Stimulated activated effector memory CD8-positive, alpha-beta T cell treated with anti-CD3 and anti-CD28 coated beads, Interleukin-12 subunit alpha, Interleukin-12 subunit beta, amount 100 ng/mL, for 72 hours (primary cell): ENCODE measurements around the gene CTRB2.
"Not testable (repeated sequence)": the region's sequence is repeated elsewhere in the genome, so short reads cannot be mapped to it uniquely, and the experiment has no call there.

Experiments used
- ATAC-seq: fragments of 150-1000 bp; cut with Tn5 transposase; 2 replicates; pipeline ENCODE4 v1.10.0; 2021
- DNase-seq, 2 donors: peaks; one replicate each; pipeline ENCODE4 v3.0.0; 2021 to 2022; ENCODE audit warnings: low spot score in 2 of 2
- H3K27ac Mint-ChIP-seq: one replicate; pipeline ENCODE4 v1.8.0; 2022; ENCODE audit warnings: mild to moderate bottlenecking, mixed read lengths
- H3K36me3 Mint-ChIP-seq: one replicate; pipeline ENCODE4 v1.8.0; 2022; ENCODE audit warnings: mild to moderate bottlenecking, mixed read lengths
- H3K4me1 Mint-ChIP-seq: one replicate; pipeline ENCODE4 v1.8.0; 2022; ENCODE audit warnings: mixed read lengths
- H3K4me3 Mint-ChIP-seq: one replicate; pipeline ENCODE4 v1.8.0; 2022; ENCODE audit warnings: mild to moderate bottlenecking, mixed read lengths
- H3K9me3 Mint-ChIP-seq: one replicate; pipeline ENCODE4 v1.8.0; 2022; ENCODE audit warnings: mixed read lengths

Gene CTRB2

GRCh38 chr16:75246504-75247205 is 39.7 kb upstream of the CTRB2 start:
- H3K36me3 Mint-ChIP-seq: no peaks in the 10 kb centered on the region
- peaks cover 29% of the 10 kb centered on the region for H3K4me1 Mint-ChIP-seq
- ATAC-seq: no peak
- no peak overlapping the region for H3K27ac Mint-ChIP-seq
- DNase-seq: no peak
- no peaks in the 10 kb centered on the region for H3K9me3 Mint-ChIP-seq
- H3K4me3 Mint-ChIP-seq: no peak overlapping the region

DNA sequence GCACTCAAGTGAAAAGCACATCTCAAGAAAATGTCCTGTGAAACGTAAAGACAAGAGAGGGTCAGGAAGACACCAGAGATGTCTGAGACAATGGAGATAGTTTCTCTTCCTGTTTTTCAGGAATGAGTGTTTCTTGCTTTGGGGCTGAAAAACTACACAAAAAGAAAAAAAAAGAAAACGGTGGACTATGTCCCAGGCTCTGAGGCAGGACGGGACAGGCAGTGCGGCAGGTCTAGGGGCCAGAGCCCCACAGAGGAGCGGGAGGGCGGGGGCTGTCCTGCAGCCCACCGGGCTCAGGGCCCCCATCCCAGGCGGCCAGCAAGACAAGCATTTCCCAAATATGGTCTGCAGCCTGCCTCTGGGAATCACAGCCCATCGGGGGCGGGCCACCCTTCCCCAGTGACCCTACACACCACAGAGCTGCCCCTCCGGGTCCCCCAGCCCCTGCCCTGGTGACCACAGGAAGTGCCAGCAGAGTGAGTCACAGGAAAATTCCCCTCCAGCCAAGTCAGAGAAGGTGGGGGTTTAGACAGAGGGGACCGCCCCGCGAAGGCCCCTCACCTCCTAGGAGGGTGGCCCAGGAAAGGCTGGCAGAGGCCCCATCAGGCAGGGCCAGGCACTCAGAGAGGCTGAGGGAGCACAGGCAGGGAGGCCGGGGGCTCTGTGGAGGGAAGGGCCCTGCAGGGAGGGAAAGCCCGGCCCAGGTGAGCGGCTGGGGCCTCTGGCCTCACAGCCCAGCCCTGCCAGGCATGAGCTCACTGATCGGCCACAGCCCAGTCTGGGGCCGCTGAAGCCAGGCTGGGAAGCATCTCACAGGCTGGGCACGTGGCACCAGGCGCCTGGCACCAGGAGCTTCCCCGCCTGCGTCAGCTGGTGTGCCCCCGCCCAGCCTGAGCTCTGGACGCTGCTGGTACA is 38.1 kb upstream of the CTRB2 start:
- ATAC-seq (no peak), DNase-seq (no peak)
- H3K36me3 Mint-ChIP-seq: no peaks in the 10 kb centered on the region
- no peaks in the 10 kb centered on the region for H3K9me3 Mint-ChIP-seq
- H3K4me1 Mint-ChIP-seq: peaks cover 21% of the 10 kb centered on the region
- H3K27ac Mint-ChIP-seq: no peak overlapping the region
- no peak overlapping the region for H3K4me3 Mint-ChIP-seq

DNA sequence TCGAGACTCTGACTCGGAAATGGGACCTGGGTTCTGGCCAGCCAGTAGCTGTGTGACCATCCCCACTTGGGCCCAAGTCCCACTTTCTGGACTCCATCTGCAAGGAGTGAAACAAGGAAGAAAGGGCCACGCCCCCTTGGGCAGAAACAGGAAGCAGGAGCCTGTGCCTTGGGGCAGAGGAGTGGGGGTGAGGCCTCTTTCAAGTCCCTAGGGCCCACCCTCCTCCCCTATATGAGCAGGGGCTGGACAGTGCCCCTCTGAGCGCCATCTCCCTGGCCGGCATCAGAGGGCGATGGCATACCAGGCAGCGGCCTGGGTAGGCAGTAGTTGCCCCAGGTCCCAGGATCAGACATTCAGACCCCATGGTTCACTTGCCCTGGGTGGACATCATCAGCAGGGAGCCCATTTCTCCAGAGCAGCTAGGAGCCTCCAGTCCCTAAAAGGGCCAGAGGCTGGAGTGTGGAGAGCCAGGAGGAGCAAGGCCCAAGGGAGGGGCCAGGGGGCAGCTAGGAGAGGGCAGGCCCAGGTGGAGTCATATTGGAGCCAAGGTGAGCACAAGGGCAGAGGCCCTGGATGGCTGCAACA is 37.4 kb upstream of the CTRB2 start:
- no peaks in the 10 kb centered on the region for H3K9me3 Mint-ChIP-seq
- no peak overlapping the region for H3K27ac Mint-ChIP-seq
- ATAC-seq: no peak
- no peaks in the 10 kb centered on the region for H3K36me3 Mint-ChIP-seq
- peaks cover 21% of the 10 kb centered on the region for H3K4me1 Mint-ChIP-seq
- no peak overlapping the region for H3K4me3 Mint-ChIP-seq
- no peak for DNase-seq

GRCh38 chr16:75243667-75244224 is 36.8 kb upstream of the CTRB2 start:
- Mint-ChIP-seq H3K9me3 (no peaks in the 10 kb centered on the region), H3K4me3 (no peak overlapping the region), H3K27ac (no peak overlapping the region), H3K36me3 (no peaks in the 10 kb centered on the region), H3K4me1 (peaks cover 21% of the 10 kb centered on the region)
- ATAC-seq (no peak), DNase-seq (no peak)

DNA sequence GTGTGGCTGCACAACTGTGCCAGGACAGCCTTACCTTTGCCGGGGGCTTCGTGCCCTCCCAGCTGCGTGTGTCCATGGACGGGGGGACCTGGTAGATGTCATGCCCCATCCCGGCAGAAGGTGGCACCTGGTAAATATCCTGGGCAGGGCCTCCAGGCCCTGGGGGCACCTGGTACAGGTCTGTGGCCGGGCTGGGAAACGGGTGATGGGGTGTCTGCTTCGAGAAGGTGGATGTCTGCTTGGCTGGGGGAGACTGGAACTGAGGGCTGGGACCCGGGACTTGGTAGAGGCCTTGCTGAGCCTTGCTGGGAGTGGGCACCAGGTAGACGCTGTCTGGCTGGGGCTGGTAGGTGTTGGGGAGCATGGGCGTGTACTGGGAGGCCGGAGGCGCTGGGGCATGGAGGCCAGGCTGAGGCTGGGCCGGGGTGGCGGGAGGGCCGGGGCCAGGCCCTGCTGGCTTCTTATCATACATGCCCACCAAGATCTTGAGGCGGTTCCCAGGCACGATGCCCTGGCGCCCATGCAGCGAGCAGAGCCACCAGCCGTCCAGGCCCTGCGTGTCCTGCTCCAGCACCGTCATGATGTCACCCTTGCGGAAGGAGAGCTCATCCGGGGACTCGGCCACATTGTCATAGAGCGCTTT is 35.6 kb upstream of the CTRB2 start:
- H3K27ac Mint-ChIP-seq, DNase-seq, H3K4me1 Mint-ChIP-seq, H3K36me3 Mint-ChIP-seq, ATAC-seq, H3K4me3 Mint-ChIP-seq, H3K9me3 Mint-ChIP-seq: not testable (repeated sequence)

- DNase-seq: no peak
- Mint-ChIP-seq H3K4me3 (no peak overlapping the region), H3K4me1 (peaks cover 8% of the 10 kb centered on the region), H3K9me3 (no peaks in the 10 kb centered on the region), H3K36me3 (no peaks in the 10 kb centered on the region), H3K27ac (no peak overlapping the region)
- ATAC-seq: no peak
Observed at GRCh38 chr16:75241955-75242354, 35.0 kb upstream of the CTRB2 start.

GRCh38 chr16:75241412-75241811 is 34.5 kb upstream of the CTRB2 start:
- H3K9me3 Mint-ChIP-seq: no peaks in the 10 kb centered on the region
- ATAC-seq (no peak), DNase-seq (no peak)
- peaks cover 10% of the 10 kb centered on the region for H3K4me1 Mint-ChIP-seq
- no peak overlapping the region for H3K4me3 Mint-ChIP-seq
- H3K36me3 Mint-ChIP-seq: no peaks in the 10 kb centered on the region
- no peak overlapping the region for H3K27ac Mint-ChIP-seq

DNA sequence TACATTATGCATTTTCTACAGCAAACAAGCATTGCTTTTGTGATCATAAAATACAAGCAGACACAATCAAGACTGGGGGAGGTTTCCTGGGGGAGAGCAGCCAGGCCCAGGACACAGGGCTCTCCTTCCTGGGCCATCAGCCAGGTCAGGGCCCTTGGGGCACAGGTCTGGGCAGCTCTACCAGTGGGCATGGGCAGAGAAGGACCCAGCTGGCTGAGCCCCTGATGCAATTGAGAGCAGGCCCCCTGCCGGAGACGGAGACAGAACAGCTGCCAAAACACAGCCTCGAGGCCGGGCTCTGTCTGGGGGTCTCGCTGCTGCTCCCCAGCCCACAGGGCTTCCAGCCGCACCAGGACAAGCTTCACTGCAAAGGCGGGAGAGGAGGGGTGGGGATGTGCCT is 33.7 kb upstream of the CTRB2 start:
- not testable (repeated sequence) for H3K4me3 Mint-ChIP-seq, H3K9me3 Mint-ChIP-seq, H3K27ac Mint-ChIP-seq, H3K36me3 Mint-ChIP-seq, ATAC-seq, DNase-seq
- H3K4me1 Mint-ChIP-seq: peaks cover 15% of the 10 kb centered on the region

DNA sequence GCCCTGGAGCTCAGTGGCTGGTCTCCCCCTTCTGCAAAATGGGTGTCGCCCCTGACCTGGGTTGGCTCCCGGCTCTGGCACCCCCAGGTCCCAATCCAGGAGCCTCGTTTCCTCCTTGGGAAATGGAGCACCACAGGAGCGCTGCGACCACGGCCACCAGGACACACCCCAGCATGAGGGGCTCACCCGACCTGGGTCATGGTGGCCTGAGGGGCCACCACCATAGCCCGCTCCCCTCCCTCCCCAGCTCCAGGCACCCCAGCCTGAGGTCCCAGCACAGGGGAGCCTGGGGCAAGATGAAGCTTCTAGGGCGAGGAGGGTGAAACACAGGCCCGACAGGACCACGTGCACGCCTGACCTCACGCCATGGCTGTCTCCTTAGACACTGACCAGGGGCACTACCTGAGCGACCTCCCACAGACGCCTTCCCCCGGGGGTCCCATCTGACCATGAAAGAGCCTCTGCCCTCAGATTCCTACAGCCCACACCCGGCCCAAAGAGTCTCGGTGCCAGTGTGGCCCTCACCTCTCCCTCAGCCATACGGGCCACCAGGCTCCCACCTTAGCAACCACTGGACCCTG is 32.7 kb upstream of the CTRB2 start:
- Mint-ChIP-seq H3K4me3 (no peak overlapping the region), H3K4me1 (peaks cover 15% of the 10 kb centered on the region), H3K9me3 (no peaks in the 10 kb centered on the region), H3K36me3 (no peaks in the 10 kb centered on the region), H3K27ac (no peak overlapping the region)
- ATAC-seq (no peak), DNase-seq (no peak)

GRCh38 chr16:75238853-75239541 is 32.0 kb upstream of the CTRB2 start:
- Mint-ChIP-seq H3K36me3 (no peaks in the 10 kb centered on the region), H3K4me3 (no peak overlapping the region), H3K9me3 (no peaks in the 10 kb centered on the region), H3K4me1 (peaks cover 13% of the 10 kb centered on the region), H3K27ac (no peak overlapping the region)
- DNase-seq (no peak), ATAC-seq (no peak)

DNA sequence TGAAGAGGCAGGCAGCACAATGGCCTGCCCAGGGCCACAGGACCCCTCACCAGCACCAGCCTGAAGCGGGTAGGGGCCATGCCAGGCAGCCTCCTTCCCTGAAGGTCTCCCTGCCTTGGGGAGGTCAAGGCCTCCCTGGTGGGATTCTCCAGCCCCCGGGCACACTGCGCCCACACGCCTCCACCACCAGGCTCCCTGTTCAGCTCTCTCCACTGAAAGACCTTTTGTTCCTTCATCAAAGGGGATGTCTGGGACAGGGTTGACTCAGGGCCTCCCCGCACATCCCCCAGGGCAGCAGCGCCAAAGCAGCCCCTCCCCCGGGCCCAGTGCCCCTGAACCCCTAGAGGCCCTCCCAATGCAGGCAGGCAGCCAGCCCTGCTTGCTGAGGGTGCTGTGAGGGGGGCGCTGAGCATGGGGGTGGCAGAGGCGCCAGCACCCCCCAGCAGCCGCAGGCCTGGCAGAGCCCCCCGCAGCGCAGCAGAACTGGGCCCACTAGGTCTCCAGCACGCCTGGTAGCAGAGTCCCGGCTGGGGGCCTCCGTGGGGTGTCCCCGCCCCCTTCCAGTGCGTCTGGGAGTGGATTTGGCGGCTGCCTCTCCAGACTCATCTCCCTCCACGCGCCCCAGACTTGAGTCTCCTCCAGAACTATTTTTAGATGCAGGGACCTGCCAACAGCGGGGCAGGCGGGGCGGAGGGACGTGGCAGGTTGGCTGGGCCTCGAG is 31.3 kb upstream of the CTRB2 start:
- H3K4me3 Mint-ChIP-seq: no peak overlapping the region

DNA sequence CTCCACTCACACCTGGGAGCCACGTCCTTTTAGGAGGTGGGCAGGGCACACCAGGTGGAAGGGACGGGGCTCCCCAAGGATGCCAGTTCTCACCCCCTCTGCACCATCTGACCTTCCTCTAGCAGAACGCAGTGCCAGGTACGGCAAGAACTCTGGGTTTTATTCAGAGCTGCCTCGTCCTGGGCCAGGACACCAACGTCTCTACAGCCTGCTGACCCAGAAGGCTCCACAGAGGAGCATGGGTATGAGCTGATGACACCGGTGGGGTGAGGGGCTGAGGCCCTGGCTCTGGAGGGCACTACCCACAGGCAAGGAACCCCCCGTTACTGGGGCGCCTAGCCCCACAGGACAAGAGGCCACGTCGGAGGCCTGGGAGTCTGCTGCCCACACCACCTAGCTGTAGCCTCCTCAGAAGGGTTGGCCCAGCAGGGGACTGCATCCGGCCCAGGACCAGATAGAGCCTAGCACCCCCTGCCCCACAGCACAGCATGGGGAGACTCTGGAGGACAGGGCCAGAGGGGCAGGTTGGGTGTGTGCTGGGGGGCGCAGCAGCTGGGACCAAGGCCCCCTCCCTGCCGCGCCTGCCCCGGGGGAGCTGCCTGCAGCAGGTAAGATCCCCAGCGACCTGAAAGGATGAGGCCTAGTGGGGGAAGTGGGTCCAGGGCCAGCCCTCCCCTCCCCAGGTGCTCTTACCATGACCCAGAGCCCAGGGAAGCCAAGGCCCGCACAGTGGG is 30.6 kb upstream of the CTRB2 start:
- DNase-seq: no peak
- no peaks in the 10 kb centered on the region for H3K9me3 Mint-ChIP-seq
- H3K36me3 Mint-ChIP-seq: no peaks in the 10 kb centered on the region
- no peak overlapping the region for H3K27ac Mint-ChIP-seq
- H3K4me3 Mint-ChIP-seq: no peak overlapping the region
- peaks cover 13% of the 10 kb centered on the region for H3K4me1 Mint-ChIP-seq
- no peak for ATAC-seq

More for the DNA sequence above, 31.3 kb upstream of the CTRB2 start:
- no peaks in the 10 kb centered on the region for H3K36me3 Mint-ChIP-seq
- H3K9me3 Mint-ChIP-seq: no peaks in the 10 kb centered on the region
- H3K27ac Mint-ChIP-seq: no peak overlapping the region
- DNase-seq (no peak), ATAC-seq (no peak)
- peaks cover 13% of the 10 kb centered on the region for H3K4me1 Mint-ChIP-seq

DNA sequence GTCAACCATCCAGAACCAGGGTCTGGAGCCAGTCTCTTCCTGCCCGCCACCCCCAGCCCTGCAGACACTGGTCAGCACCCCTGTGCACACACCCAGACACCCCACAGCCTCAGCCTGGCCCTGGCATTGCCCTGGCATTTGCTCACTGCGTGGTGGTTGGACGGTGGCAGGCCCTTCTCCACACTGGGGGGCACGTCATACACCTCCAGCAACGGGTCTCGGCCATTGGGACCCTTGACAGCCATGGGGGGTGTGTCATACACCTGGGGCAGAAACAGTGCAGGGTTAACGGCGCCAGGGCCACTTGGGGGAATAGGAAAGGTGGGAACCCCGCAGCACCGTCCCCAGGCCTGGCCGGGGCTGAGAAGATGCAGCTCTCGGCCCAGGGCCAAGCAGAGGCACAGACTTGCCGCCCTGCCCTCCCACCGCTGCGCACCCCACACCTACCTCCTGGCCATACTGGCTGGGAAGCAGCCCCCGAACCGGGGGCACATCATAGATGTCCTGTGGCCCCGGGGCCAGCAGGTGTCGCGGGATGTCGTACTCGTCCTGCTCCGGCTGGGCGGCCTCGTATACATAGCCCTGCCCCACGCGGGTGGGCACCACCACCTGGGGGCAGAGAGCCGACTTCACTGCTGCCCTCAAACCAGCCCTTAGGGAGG is 29.9 kb upstream of the CTRB2 start:
- no peak for ATAC-seq
- Mint-ChIP-seq H3K27ac (no peak overlapping the region), H3K4me3 (no peak overlapping the region)

More for the DNA sequence above, 29.9 kb upstream of the CTRB2 start:
- Mint-ChIP-seq H3K9me3 (no peaks in the 10 kb centered on the region), H3K4me1 (peaks cover 13% of the 10 kb centered on the region), H3K36me3 (no peaks in the 10 kb centered on the region)
- no peak for DNase-seq
